IPS DF 4.7 (cell line): ENCODE measurements around the gene DERL2.

Experiments
- DNase-seq: peaks from one replicate; pipeline ENCODE4 v3.0.0-alpha.2; 2013; ENCODE audit warnings: low spot score; ENCODE audit errors: extremely low read depth

The DERL2 gene

GRCh38 chr17:5501685-5502084 is 15.7 kb upstream of the DERL2 start:
- DNase-seq, result no peak

GRCh38 chr17:5500589-5501391 is 14.8 kb upstream of the DERL2 start:
- peak; percentile 80 for DNase-seq

- no peak for DNase-seq
Measured at GRCh38 chr17:5500247-5500588, 14.2 kb upstream of the DERL2 start.

- DNase-seq, result no peak
Measured at GRCh38 chr17:5499476-5500231, 13.7 kb upstream of the DERL2 start.

GRCh38 chr17:5492970-5493369 is 7.0 kb upstream of the DERL2 start:
- DNase-seq, result no peak

- DNase-seq, result no peak
Measured at GRCh38 chr17:5488752-5489151, 2.8 kb upstream of the DERL2 start.

- DNase-seq, result peak; percentile 84
Measured at GRCh38 chr17:5486206-5487124, 487 bp upstream of the DERL2 start, which contains the start of gene MIS12. Gene MIS12 (plus strand): TSS chr17:5486566. CDS start chr17:5488863, 2,297 bp downstream.

GRCh38 chr17:5481451-5481850 is 4.5 kb downstream of the DERL2 start:
- DNase-seq, result no peak

GRCh38 chr17:5480962-5481361 is 5.0 kb downstream of the DERL2 start:
- DNase-seq, result no peak

- no peak for DNase-seq
Measured at GRCh38 chr17:5478992-5479391, 7.0 kb downstream of the DERL2 start.

- no peak for DNase-seq
Measured at GRCh38 chr17:5473906-5474305, 12.1 kb downstream of the DERL2 start.

GRCh38 chr17:5472511-5472910 is 13.5 kb downstream of the DERL2 start:
- no peak for DNase-seq

GRCh38 chr17:5468075-5468473 is 17.9 kb downstream of the DERL2 start:
- no peak for DNase-seq

GRCh38 chr17:5467416-5467815 is 18.6 kb downstream of the DERL2 start:
- DNase-seq, result no peak

- no peak for DNase-seq
Measured at GRCh38 chr17:5466295-5466694, 19.7 kb downstream of the DERL2 start.

GRCh38 chr17:5464717-5465507 is 21.1 kb downstream of the DERL2 start:
- DNase-seq, result no peak

GRCh38 chr17:5446786-5447185 is 39.2 kb downstream of the DERL2 start:
- DNase-seq, result no peak

GRCh38 chr17:5444209-5444608 is 41.8 kb downstream of the DERL2 start:
- DNase-seq, result no peak

GRCh38 chr17:5443728-5444127 is 42.2 kb downstream of the DERL2 start:
- DNase-seq, result no peak

GRCh38 chr17:5439446-5439764 is 46.6 kb downstream of the DERL2 start:
- no peak for DNase-seq
